GM21360 (cell line): ENCODE data around the gene UBE2F.
A peak's percentile ranks its signal among the peaks of the same experiment; 100 is the strongest.

Source experiments
- ATAC-seq: cut with Tn5 transposase; IDR thresholded peaks from one replicate; pipeline ENCODE4 v1.9.1; 2021; ENCODE audit warnings: mild to moderate bottlenecking, moderate library complexity; ENCODE audit not compliant: unreplicated experiment

The UBE2F gene, protein sequence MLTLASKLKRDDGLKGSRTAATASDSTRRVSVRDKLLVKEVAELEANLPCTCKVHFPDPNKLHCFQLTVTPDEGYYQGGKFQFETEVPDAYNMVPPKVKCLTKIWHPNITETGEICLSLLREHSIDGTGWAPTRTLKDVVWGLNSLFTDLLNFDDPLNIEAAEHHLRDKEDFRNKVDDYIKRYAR

DNA sequence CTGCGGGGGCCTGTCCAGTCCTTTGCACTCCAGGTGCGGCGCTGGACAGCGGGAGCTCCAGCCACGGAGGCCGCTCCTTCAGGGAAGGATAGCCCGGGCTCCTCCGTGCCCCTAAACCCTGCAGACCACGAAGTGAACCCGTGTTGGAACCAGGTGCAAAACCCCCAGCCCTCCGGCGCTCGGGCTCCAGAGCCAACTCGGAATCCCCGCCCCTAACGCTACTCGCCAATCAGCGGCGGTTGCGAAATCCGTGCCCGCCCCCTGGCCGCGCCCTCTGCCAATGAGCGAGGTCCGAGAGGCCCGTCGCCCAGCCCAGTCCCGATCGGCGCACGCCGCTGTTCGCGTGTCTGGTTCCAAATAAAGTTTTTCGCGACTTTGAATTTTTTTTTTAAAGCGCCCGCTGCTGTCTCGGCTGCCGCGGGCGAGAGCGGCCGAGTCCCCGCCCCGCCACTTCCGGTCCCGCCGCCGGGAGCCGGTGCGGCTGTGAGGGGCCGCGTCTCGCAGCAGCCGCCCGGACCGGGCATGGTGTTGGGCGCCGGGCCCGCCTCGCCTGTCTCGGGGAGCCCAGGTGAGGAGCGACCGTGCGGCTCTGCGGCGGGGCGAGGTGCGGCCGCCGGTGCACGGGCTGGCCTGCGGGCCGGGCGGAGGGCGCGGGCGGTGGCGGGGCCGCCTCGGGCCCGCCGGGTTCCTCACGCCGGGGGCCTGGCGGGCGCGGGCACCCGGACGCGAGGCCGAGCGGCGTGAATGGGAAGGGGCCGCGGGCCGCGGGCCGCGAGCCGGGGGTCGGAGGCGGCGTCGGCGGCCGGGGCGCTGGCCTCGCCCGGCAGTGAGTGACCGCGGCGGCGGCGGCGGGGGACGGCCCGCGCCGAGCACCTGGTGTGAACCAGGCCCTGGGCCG is at the start of gene UBE2F:
TSS of gene UBE2F (plus strand) at position 450 of the 898 bp plus-strand sequence. CDS start 6,094 bp downstream, outside the sequence.
- peak; percentile 94 for ATAC-seq

DNA sequence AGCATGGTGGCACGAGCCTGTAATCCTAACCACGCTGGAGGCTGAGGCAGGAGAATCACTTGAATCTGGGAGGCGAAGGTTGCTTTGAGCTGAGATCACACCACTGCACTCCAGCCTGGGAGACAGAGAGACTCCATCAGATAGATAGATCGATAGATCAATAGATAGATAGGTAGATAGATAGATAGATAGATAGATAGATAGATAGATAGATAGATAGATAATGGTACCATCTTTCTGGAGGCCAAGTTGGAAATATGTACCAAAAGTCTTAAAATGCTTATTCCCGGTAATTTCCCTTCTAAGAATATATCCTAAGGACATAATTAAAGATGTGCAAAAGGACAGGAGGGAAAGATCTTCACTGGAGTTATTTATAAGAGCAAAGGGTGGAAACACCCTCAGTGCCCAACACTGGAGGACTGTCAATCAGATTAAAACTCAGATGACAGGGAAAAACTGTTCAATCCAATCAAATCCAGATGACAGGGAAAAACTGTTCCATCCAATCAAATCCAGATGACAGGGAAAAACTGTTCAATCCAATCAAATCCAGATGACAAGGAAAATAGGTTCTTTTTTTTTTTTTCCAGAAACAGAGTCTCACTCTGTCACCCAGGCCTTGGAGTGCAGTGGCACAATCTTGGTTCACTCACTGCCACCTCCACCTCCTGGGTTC is 49.0 kb upstream of the UBE2F start:
- ATAC-seq = no peak

DNA sequence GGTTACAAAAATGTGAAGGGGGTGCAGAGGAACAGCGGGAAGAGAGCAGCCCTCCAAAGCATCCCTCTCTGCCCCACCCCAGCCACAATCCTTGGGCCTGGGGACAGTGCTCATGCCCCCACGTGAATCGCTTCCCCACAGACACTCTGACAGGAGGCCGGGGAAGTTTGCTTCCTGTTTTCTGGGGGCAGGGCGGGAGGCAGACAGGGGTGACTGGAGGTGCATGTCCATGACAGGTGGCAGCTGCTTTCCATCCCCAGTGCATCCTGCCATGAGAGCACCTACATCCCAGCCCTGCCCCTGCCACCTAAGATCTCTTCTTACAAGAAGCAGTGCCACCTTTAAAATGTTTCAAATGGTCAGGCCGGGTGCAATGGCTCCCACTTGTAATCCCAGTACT is 47.2 kb upstream of the UBE2F start:
- ATAC-seq = no peak

DNA sequence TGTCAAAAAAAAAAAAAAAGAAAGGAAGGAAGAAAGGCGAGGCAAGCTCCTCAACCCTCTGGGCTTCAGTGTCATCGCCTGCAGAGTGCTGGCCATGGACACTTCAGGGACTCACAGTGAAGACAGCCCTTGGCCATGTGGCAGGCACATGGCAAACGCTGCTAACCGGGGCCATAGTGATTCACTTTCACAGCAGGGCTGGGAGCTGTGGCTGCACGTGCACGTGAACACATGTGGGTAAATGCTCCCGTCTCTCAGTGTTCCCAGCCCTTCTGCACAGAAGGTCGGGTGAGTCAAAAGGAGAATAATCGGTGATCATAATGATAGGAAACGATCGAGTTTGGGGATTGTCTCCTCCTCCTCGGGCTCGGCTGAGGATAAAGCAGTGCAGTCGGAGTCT is 46.1 kb upstream of the UBE2F start:
- ATAC-seq = no peak

DNA sequence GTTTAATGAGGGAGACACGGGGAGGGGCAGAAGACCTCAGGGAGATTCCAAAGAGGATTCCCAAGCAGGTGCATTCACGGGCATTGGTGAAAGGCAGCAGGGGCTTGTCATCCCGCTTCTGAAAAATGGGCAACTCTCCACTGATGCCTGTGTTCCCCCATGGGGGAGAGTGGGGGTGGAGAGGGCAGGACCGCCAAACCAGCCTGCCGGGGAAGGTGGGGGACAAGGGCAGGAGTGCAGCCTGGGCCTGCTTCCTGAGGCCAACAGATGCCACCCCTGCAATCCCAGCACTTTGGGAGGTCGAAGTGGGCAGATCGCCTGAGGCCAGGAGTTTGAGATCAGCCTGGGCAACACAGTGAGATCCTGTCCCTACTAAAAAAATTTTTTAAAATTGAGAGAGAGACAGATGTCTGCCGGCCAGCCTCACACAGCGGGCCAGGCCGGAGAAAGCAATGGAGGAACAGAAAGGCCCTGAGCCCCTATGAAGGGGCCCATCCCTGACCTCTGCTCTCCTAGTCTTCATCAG is 44.8 kb upstream of the UBE2F start:
- no peak for ATAC-seq

DNA sequence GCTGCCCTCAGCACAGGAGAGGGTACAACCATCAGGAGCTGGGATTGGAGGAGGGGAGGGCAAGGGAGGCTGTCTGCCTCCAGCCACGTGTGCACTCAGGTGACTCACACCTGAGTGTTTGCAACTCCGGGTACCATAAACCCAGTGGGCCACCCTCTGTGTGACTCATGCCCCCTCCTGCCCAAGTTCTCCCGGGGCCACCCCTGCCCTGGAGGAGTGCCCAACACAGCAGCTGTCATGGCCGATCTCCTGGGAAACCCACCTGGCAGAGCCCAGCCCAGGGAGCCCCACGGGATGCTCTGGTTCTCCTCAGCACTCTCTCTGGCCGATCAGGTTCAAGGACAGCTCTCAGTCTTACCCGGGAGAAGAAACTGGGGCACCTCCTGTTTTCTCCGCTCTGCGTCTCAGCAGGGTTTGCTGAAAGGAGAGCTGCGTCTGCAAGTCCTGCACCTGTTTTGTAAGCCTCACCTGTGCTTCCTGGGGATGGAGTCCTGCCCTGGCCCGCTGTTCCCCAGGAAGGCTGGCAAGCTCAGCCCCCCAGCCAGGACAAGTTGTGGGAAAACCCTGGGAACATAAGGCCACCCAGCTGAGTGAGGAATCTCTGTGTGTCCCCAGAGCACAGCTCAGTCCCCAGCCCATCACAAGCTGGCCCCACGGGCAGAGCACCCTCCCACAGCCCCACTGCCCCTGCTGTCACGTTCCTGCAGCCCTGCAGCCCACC is 44.0 kb upstream of the UBE2F start:
- no peak for ATAC-seq

DNA sequence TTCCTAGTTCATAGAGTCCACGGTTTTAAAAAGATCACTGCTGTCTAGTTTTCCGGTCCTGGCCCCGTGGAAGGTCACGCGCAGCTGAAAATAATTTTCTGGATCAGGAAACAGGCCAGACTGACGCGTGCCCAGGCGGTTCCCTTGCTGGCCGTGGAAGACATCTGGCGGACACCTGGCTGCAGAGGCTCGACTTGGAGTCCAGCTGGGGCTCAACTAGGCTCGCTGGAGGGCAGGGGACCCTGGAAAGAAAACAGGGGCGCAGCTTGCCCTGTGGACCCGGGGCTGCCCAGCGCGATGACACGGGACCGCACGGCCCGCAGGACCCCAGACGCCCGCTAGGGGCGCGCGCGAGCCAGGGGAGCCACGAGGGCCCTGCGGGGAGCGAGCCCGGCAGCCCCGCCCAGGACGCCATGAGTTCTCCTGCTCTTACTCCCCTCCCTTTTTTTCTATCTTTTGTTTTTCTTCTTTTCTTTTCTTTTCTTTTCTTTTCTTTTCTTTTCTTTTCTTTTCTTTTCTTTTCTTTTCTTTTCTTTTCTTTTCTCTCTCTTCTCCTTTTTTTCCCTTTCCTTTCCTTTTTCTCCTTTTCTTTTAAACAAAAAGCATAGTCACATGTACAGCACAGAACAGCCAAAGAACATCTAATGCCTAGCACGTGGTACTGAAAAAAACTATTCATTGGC is 43.2 kb upstream of the UBE2F start:
- no peak for ATAC-seq

DNA sequence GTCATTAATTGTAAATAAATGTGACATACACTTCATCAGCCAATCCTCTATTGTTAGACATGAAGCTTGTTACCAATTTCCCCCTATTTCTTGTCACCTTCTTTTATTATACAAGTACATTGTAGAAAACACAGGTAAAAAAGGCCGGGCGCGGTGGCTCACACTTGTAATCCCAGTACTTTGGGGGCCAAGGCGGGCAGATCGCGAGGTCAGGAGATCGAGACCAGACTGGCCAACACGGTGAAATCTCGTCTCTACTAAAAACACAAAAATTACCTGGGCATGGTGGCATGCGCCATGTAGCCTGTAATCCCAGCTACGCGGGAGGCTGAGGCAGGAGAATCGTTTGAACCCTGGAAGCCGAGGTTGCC is 42.7 kb upstream of the UBE2F start:
- no peak for ATAC-seq

DNA sequence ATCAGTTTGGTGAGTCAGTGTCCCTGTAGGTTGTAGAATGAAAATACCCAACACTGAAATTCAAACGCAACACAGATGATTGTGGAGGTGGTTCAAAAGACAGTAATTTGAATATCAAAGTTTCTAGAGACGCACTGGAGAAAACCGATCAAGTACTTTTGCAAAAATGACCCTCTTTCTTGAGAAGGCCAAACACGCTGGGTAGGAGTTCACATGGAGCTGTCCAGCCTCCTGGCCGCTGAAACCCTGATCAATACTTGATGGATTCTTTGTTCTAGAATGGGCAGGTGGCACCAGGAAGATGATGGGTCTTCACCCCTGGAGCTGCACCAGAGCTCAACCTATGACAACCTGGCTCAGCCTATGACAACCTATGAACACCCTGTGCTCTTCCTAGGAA is 39.7 kb upstream of the UBE2F start:
- ATAC-seq = no peak

DNA sequence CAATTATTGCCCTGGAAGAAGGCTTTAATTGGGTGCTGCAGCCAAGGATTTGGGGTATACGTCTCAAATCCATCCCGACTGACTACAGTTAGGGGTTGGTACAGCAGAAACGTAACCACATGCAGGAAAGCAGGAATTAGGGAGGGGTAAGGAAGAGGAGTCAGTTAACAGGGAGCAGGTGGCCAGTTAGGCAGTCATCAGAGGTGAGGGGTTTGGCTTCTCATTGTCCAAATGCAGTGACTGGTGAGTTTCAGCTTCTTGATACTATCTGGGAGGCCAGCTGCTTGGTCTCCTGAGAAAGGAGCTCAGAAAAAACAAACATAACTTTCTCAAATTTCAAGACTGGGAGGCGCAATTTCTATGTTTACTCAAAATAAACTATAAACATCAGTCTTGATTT is 38.8 kb upstream of the UBE2F start:
- ATAC-seq = no peak

DNA sequence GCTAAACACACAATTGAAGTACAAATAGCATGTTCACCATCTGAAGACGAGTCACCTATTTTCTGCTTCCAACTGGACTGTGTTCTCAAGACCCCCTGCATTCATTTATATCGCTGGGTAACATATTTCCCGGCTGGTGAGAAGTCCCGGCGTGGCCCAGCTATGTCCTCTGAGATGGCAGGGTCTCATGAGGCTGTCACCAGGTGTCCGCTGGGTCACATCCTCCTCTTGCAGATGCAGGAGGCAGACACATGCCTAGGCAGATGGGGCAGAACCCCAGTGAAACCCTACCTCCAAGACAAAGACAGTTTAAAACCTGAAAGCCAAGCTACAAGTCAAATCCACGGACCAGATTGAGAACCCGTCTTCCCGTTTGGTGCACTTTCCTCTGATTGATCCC is 36.8 kb upstream of the UBE2F start:
- ATAC-seq = no peak

DNA sequence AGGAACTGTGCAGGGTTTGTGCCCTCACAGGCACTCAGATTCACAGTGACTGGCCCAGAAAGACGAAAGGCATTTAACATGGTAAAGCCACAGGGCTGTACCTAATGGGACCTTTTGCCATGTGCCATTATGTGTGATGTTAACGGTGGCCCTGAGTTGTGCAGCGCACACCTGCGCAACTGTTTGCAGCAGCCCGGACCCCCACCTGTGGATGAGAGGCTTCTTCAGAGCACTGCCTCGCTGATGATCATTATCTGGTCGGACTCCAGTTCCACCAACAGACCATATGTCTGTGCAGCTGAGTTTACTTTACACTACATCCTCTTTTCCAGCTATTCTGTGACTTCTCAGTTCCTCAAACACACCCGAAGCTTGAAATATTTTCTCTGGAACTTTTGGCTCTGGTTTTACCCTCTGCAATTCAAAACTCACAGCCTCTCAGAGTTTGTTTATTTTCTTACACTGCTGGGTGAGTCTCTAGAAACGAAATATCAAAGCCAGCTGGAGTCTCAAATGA is 35.6 kb upstream of the UBE2F start:
- no peak for ATAC-seq

DNA sequence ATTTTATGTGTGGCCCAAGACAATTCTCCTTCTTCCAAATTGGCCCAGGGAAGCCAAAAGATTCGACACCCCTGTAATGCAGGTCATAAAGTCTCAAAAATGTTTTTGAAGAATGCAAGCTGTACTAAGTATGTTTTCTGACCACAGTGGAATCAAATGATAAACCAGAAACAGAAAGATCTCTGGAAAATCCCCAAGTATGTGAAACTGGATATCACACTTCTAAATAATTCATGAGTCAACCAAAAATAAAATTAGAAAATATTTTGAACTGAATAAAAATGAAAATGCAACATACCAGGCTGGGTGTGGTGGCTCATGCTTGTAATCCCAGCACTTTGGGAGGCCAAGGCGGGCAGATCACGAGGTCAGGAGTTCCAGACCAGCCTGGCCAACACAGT is 34.1 kb upstream of the UBE2F start:
- no peak for ATAC-seq

DNA sequence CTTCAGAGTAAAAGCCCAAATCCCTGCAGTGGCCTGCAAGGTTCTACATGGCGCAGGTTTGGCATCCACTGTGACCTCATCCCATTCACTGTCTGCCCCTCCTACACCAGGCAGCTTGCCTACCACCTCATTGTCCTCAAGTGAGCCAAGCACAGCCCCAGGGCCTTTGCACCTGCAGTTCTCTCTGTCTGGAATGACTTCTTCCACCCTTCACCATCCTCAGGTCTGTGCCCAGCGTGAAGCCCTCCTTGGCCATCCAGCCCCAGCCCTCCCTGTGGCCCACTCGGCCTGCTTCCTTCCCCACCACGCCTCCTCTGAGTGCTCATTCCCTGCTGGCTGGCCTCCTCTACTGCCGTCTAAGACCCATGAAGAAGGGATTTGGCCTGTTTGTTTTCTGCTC is 32.6 kb upstream of the UBE2F start:
- no peak for ATAC-seq

DNA sequence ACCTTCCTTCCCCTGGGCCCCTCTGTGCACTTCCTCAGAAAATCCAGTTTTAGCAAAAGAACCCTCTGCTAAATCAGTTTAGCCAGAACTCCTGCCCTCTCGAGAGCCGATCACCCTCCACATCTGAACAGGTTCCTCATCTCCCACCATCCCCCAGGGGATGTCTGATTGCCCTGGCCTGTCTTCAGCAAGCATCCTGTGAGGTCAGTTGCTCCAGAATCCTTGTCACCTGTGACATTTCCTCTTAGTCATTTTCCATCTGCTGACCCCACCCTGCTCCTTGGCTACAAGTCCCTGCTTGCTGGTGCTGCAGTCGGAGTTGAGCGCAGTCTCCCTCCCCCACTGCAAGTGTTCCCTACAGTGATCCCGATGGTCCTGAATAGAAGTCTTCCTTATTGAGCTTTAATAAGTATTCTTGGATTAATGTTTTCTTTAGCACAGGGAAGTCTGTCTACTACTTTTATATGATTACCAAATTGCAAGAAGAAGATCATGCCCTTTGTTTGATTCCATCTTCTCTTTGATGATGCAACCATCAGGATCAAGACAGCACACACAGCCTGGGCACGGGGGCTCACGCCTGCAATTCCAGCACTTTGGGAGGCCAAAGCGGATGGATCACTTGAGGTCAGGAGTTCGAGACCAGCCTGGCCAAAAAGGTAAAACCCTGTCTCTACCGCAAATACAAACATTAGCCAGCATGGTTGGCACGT is 30.9 kb upstream of the UBE2F start:
- ATAC-seq = no peak

DNA sequence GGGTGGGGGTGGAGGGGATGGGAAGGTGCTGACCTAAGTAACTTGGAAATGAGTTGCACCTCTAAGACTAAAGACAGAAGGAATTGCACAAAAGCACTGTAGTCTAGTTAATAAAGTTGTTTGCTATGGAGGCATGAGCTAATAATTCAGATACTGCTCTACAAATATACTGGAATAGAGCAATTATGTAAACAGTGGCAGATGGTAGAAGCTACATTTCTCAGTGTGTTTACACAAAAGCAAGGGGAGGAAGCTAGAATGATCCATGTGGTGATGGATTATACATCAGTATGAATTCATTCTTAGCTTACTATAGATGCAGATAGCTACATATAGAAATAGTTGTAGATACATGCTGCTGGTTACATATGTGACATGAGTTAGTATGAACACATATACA is 27.6 kb upstream of the UBE2F start:
- ATAC-seq = no peak

DNA sequence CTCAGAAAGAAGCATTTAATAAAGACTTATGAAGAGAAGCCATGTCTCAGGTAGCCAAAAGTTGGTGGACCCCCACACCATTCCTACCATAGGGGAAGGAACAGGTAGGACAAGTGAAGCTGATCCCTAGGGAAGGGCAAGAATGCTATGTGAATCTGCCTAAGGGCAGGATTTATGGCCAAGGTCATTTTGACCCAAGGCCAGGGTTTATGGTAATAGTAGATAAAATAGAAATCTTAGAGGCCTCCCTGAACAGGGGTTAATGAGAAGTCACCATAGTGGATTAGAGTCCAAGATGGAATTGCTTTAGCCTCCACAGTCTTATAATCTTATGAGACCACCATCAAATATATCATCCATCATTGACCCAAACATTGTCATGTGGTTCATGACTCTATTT is 26.0 kb upstream of the UBE2F start:
- no peak for ATAC-seq

DNA sequence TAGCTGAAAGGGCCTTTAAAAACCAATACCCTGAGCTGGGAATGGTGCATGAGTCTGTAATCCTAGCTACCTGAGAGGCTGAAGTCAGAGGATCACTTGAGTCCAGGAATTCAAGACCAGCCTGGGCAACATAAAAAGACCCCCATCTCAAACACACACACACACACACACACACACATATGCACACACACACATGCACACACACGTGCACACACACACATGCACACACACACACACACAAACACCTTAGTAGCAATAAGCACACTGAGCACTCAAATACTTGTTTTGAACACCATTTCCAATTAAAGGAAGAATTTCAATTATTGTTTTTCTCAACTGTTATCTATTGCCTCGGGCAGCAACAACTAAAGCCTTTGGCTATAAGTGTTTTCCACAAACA is 25.6 kb upstream of the UBE2F start:
- no peak for ATAC-seq

DNA sequence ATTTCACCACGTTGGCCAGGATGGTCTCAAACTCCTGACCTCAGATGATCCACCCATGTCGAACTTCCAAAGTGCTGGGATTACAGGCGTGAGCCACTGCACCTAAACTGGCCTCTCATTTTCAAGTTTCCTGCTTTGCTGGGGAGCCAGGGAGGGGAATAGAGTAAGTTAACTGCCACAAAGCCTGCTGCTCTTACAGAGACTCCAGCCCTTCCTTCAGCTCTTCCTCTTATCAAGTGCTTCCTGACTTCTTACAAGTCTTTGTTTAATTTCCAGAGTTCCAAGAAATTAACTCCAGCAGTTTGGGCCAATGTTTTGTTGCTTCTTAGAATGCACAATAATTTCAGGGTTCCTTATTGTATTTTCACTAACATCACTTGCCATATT is 24.3 kb upstream of the UBE2F start:
- ATAC-seq = no peak
